ENCODE results near the gene CCL19.

- TF ChIP-seq, protein P1, sequence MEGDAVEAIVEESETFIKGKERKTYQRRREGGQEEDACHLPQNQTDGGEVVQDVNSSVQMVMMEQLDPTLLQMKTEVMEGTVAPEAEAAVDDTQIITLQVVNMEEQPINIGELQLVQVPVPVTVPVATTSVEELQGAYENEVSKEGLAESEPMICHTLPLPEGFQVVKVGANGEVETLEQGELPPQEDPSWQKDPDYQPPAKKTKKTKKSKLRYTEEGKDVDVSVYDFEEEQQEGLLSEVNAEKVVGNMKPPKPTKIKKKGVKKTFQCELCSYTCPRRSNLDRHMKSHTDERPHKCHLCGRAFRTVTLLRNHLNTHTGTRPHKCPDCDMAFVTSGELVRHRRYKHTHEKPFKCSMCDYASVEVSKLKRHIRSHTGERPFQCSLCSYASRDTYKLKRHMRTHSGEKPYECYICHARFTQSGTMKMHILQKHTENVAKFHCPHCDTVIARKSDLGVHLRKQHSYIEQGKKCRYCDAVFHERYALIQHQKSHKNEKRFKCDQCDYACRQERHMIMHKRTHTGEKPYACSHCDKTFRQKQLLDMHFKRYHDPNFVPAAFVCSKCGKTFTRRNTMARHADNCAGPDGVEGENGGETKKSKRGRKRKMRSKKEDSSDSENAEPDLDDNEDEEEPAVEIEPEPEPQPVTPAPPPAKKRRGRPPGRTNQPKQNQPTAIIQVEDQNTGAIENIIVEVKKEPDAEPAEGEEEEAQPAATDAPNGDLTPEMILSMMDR (IDR thresholded peaks at IDR 0.05; ENCODE audit: control extremely low read depth in 1 of 3, insufficient read depth in 1 of 3, low read depth in 1 of 3, low read length in 3 of 3), result no peak
- TF ChIP-seq POLR2A (IDR thresholded peaks at IDR 0.05; ENCODE audit: control extremely low read depth in 1 of 2, low read depth in 2 of 2, low read length in 2 of 2) (no peak), EP300 (IDR thresholded peaks at IDR 0.05; ENCODE audit: borderline replicate concordance in 1 of 2, low read depth in 2 of 2, low read length in 2 of 2) (no peak), SRF (IDR thresholded peaks at IDR 0.05; ENCODE audit: low read depth, low read length) (no peak), GABPA (IDR thresholded peaks at IDR 0.05; ENCODE audit: borderline replicate concordance, insufficient read depth, low read length) (no peak), PHF8 (conservative IDR thresholded peaks at IDR 0.05; ENCODE audit: low read depth, low read length) (no peak), EZH2 (IDR thresholded peaks at IDR 0.05; ENCODE audit: low read depth, low read length, severe bottlenecking) (no peak), POLR2AphosphoS5 (IDR thresholded peaks at IDR 0.05; ENCODE audit: low read depth, low read length) (no peak), SP1 (IDR thresholded peaks at IDR 0.05; ENCODE audit: low read depth, low read length) (no peak), EGR1 (IDR thresholded peaks at IDR 0.05; ENCODE audit: borderline replicate concordance, low read depth, low read length) (no peak), YY1 (IDR thresholded peaks at IDR 0.05; ENCODE audit: low read depth, low read length) (no peak), ASH2L (IDR thresholded peaks at IDR 0.05; ENCODE audit: low read length) (no peak), RBBP5 (IDR thresholded peaks at IDR 0.05; ENCODE audit: borderline replicate concordance, low read depth, low read length) (no peak)
Measured at GRCh38 chr9:34689116-34689470, 2.0 kb downstream of the CCL19 start.
